Panc1 (cell line): Measurements from ENCODE around the gene HGD. TPM values are rescaled to one million over a fixed set of nuclear protein-coding genes. Genes with fewer than 3 reads are reported as not detected.

ENCODE experiments used
- ATAC-seq: fragments of 200-7000 bp; cut with Tn5 transposase; 2 replicates; pipeline ENCODE4 v1.9.1; 2020; ENCODE audit warnings: mild to moderate bottlenecking, moderate library complexity
- BruUV-seq: library from RNA; stranded (reverse); fragments of 400-500 nt; replicated peaks from 2 replicates; lab custom pipeline; 2021; lab: Mats Ljungman, UMichigan
- CTCF ChIA-PET: fragments of 300-600 bp; sonication (Branson Sonifier 250); formaldehyde crosslinking; loops from one replicate; lab custom pipeline; 2022; ENCODE audit warnings: antibody characterized with exemption; lab: Charles Lee
- POLR2A ChIA-PET: fragments of 300-600 bp; sonication (Branson Sonifier 250); formaldehyde crosslinking; loops from one replicate; lab custom pipeline; 2022; ENCODE audit warnings: antibody characterized with exemption; lab: Charles Lee
- DNase-seq: peaks from one replicate; pipeline ENCODE4 v3.0.0-alpha.2; 2010; ENCODE audit warnings: low read depth, low spot score
- H3K27ac ChIP-seq: 2 replicates; pipeline ENCODE4 v1.5.1; 2011; ENCODE audit warnings: mild to moderate bottlenecking, low read length, inconsistent platforms
- H3K27me3 ChIP-seq: fragments of 200-500 bp; sonication (Bioruptor generic); 2 replicates; pipeline ENCODE4 v1.6.0; 2014; ENCODE audit warnings: low read length, inconsistent platforms; ENCODE audit not compliant: control insufficient read depth, insufficient read depth
- H3K36me3 ChIP-seq: fragments of 200-500 bp; sonication (Bioruptor generic); 2 replicates; pipeline ENCODE4 v1.5.1; 2014; ENCODE audit warnings: inconsistent platforms, mild to moderate bottlenecking, low read length, moderate library complexity; ENCODE audit not compliant: control insufficient read depth, insufficient read depth
- H3K4me1 ChIP-seq: 2 replicates; pipeline ENCODE4 v1.5.1; 2011; ENCODE audit warnings: inconsistent platforms, mild to moderate bottlenecking, low read length, moderate library complexity; ENCODE audit not compliant: control insufficient read depth, insufficient read depth
- H3K4me3 ChIP-seq, 2 experiments: 2 replicates each; pipeline ENCODE4 v1.5.1; 2011 to 2012; ENCODE audit warnings: low read depth in 2 of 2, low read length in 2 of 2, mild to moderate bottlenecking in 2 of 2, inconsistent platforms in 1 of 2, moderate library complexity in 1 of 2
- H3K9me3 ChIP-seq: fragments of 200-500 bp; sonication (Bioruptor generic); 2 replicates; pipeline ENCODE4 v1.5.1; 2014; ENCODE audit warnings: low read depth, mild to moderate bottlenecking, inconsistent platforms, low read length, moderate library complexity; ENCODE audit not compliant: control insufficient read depth, insufficient read depth
- CTCF ChIP-seq: fragments of 450-650 bp; IDR thresholded peaks from 2 replicates; pipeline ENCODE4 v1.5.1; 2017; ENCODE audit warnings: mild to moderate bottlenecking
- POLR2AphosphoS5 ChIP-seq: IDR thresholded peaks from 2 replicates; pipeline ENCODE4 v1.6.1; 2012; ENCODE audit warnings: mild to moderate bottlenecking, low read depth, low read length, moderate library complexity
- REST ChIP-seq, 2 experiments: IDR thresholded peaks; 2 replicates each; pipeline ENCODE4 v1.6.1; 2011 to 2012; ENCODE audit warnings: low read depth in 2 of 2, control low read depth in 1 of 2, low read length in 1 of 2, mild to moderate bottlenecking in 1 of 2, moderate library complexity in 1 of 2; ENCODE audit not compliant: insufficient read depth in 1 of 2
- SIN3A ChIP-seq: IDR thresholded peaks from 2 replicates; pipeline ENCODE4 v1.6.1; 2012; ENCODE audit warnings: low read depth, mild to moderate bottlenecking, low read length, moderate library complexity, borderline replicate concordance; ENCODE audit not compliant: insufficient read depth
- TCF7L2 ChIP-seq: IDR thresholded peaks from 2 replicates; pipeline ENCODE4 v1.6.1; 2011; ENCODE audit warnings: mild to moderate bottlenecking, low read depth, low read length, inconsistent platforms
- in situ Hi-C: cut with HindIII; loops from 2 replicates; pipeline ENCODE4 v1.10.0; 2016; ENCODE audit warnings: low sequenced_read_pairs, low pct_unique_long_range_greater_than_20kb
- intact Hi-C: fragments of 100-400 bp; cut with micrococcal nuclease; formaldehyde crosslinking; loops from one replicate; pipeline ENCODE4 v1.10.0; 2022; ENCODE audit not compliant: unreplicated experiment
- total RNA-seq: library from RNA; stranded (reverse); gene quantifications from one replicate; pipeline ENCODE4 v1.2.1, GENCODE V29; 2021; ENCODE audit not compliant: unreplicated experiment

Gene HGD
- total RNA-seq, 1 experiment from 2014 or later = 0.59 TPM

GRCh38 chr3:120595788-120596115, 86.3 kb downstream of the HGD start:
- peaks cover 17% of the 10 kb centered on the region for H3K36me3 ChIP-seq
- peaks cover 14% of the 10 kb centered on the region for H3K4me1 ChIP-seq
- DNase-seq = no peak
- ChIA-PET POLR2A (interaction anchor here (0.6 to 1.1 kb wide), 3 partner anchors 37 to 189 kb away, joined by 3 to 6 read pairs (median 4); partner anchors contain the start of genes GTF2E1 and RABL3), CTCF (interaction anchor here (0.6 kb wide), 1 partner anchor 640 kb away, joined by 4 read pairs; no protein-coding TSS in a partner anchor)
- intact Hi-C loops (no loop called here), in situ Hi-C loops (no loop called here)
- TF ChIP-seq TCF7L2 = no peak
- TF ChIP-seq SIN3A = no peak
- no peak for TF ChIP-seq CTCF
- no peak for TF ChIP-seq POLR2AphosphoS5
- no peak for TF ChIP-seq REST (IDR thresholded peaks at IDR 0.05; ENCODE audit: insufficient read depth in 1 of 2, low read depth in 2 of 2, low read length in 1 of 2)
- peak overlapping the region; percentile 99 for H3K27ac ChIP-seq
- ATAC-seq = peak; percentile 65; the same call in 1 of the 2 replicates
- peak overlapping the region; percentile 90 to 95 for H3K4me3 ChIP-seq
- no TSS peak for BruUV-seq
- 0 out of 2 replicates have a peak, but pooled peaks cover 11% of the 10 kb centered on the region for H3K27me3 ChIP-seq
- no peaks in the 10 kb centered on the region for H3K9me3 ChIP-seq

GRCh38 chr3:120587332-120587975, 94.6 kb downstream of the HGD start:
- ChIA-PET POLR2A (no interaction called here), CTCF (no interaction called here)
- intact Hi-C loops = no loop called here
- Histone ChIP-seq H3K27me3 (peaks cover 24% of the 10 kb centered on the region; the same call in 1 of the 2 replicates), H3K4me1 (no peaks in the 10 kb centered on the region), H3K27ac (no peak overlapping the region), H3K9me3 (no peaks in the 10 kb centered on the region), H3K4me3 (no peak overlapping the region), H3K36me3 (no peaks in the 10 kb centered on the region)
- DNase-seq (no peak), ATAC-seq (no peak)
- BruUV-seq = no TSS peak
- TF ChIP-seq SIN3A (no peak), TCF7L2 (no peak)
- in situ Hi-C loops = no loop called here

Other genes with a start within 250 kb of the HGD start
- 9.2 TPM for gene FSTL1, start 231.2 kb downstream of the HGD start, total RNA-seq
- 208 TPM for gene NDUFB4, start 85.9 kb downstream of the HGD start, total RNA-seq
- 15.8 TPM for gene RABL3, start 60.3 kb upstream of the HGD start, total RNA-seq
- gene GTF2E1, start 60.5 kb upstream of the HGD start, total RNA-seq = 32.0 TPM
- 0.05 TPM for gene STXBP5L, start 226.0 kb upstream of the HGD start, total RNA-seq